ENCODE data around the gene ADGRD1.
A peak's percentile ranks its signal among the peaks of the same experiment; 100 is the strongest.

Gene ADGRD1

GRCh38 chr12:131138638-131139362 is 185.1 kb downstream of the ADGRD1 start:
- DNase-seq: no peak

DNA sequence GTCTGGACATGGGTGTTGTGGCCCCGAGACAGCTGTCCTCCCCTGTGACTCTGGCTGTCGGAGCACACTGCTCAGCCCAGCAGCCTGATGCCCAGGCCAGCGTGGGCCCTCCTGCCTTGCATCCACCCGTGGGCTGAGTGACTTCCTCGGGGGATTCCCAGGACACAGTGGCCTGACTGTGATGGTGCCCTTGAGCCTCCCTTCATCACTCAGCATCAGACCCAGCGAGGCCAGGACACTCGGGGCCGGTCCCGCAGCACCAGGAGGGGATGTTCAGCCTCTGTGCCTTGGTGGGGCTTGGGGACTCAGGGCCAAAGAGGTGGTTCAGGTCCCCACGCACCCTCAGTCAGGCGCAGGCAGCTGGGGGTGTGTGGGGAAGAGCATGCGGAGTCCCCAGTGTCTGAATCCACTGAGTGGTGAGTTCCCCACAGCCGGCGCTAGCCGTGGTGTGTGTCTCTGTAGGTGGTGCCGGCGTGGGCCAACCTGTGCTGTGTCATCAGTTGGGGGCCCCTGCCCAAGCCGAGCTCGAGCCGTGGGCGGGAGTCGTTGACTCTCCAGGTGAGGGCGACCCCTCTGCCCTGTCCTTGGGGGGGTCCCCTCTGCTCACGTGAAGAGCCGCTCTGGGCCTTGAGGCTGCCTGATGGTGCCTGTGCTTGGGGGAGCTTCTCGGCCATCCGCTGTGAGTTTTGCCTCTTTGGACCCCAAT is 185.8 kb downstream of the ADGRD1 start:
- no peak for DNase-seq

- no peak for DNase-seq
Observed at GRCh38 chr12:131140069-131140435, 186.3 kb downstream of the ADGRD1 start.

DNA sequence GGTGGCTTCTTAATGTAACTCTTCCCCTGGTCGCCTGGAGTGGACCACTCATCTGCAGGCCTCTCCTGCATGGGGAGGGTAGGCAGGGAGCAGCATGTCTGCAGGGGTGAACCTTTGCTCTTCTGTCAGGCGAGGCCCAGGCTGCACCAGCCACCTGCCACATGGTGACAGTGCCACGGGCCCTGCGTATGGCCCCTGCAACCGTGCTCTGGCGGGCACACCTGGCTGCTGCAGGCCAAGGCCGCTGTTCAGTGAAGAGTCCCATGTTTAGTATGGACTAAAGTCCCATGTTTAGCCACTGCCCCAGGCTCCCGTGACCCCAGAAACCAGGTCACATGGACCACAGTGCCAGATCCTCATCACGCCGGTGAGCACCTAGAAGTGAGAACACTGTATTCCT is 187.0 kb downstream of the ADGRD1 start:
- DNase-seq: no peak

- no peak for DNase-seq
Observed at GRCh38 chr12:131141514-131141913, 187.8 kb downstream of the ADGRD1 start.

- no peak for DNase-seq
Observed at GRCh38 chr12:131142891-131143657, 189.4 kb downstream of the ADGRD1 start.

- no peak for DNase-seq
Observed at GRCh38 chr12:131146173-131146675, 192.5 kb downstream of the ADGRD1 start.

DNA sequence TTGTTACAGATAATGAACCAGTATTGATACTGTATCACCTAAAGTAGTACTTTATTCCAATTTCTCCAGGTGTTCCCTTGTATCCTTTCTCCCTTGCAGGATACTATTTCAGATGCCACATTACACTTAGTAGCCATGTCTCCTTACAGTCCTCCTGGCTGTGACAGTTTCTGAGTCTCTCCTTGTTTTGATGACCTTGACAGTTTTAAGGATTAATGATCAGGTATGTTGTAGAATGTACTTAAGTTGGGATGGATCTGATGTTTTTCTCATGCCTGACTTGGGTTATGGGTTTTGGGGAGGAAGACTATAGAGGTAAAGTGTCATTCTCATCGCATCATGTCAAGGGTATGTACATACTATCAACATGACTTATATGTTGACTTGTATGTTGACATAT is 193.6 kb downstream of the ADGRD1 start:
- no peak for DNase-seq

GRCh38 chr12:131147894-131148293 is 194.2 kb downstream of the ADGRD1 start:
- no peak for DNase-seq

GRCh38 chr12:131151558-131152345 is 198.0 kb downstream of the ADGRD1 start:
- no peak for DNase-seq

DNA sequence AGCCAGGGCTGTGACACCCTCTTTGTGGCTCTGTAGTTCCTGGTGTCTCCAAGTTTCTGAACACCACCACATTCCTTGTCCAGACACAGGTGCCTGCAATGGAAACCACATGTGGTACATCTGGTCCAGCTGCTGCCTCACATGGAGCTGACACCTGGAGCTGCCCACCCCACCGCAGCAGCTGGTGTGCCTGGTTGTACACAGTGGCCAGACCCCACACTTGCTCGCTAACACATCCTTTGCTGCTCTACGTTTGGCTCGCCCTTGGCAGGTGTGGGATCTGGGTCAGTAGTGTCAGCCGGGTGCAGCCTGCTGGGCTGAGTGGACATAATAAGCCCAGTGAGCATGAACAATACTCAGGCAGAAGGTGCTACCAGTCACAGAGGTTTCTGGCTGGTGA is 198.9 kb downstream of the ADGRD1 start:
- no peak for DNase-seq

DNA sequence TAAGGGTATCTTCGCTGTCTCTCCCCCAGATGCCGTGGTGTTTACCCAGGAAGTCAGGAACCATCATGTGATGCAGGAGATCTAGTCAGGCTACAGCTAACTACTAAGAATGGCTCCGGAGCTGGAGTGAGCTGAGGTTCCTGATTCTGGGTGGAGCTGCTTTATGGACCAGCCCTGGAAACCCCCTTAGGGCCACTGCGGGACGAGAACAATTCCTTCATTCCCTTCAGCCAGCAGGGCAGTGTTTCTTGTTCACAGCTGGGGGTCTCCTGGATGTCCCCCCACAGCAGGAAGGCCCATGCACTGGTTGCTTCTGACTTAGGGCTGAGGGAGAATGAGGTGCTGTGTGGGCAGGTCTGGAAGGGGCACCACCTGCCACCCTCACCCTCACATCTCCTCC is 199.3 kb downstream of the ADGRD1 start:
- no peak for DNase-seq

GRCh38 chr12:131153956-131154355 is 200.2 kb downstream of the ADGRD1 start:
- no peak for DNase-seq

- no peak for DNase-seq
Observed at GRCh38 chr12:131155131-131155530, 201.4 kb downstream of the ADGRD1 start.

DNA sequence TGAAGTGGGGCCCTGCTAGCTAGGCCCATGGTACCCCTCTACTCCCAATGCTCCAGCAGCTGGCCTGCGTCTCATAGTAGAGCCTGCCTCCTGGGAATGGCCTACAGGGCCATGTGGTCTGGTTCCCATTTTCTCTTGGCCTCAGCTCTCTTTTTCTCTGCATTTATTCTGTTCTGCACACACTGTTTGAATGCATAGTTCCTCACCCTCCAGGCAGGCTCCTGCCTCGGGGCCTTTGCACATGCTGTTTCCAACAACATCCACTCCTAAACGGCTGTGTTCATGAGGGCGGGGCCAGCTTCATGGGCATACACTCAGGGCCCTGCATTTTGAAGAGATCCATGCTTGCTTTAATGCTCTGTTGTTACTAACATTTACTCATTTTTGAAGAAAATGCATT is 204.0 kb downstream of the ADGRD1 start:
- DNase-seq: no peak

DNA sequence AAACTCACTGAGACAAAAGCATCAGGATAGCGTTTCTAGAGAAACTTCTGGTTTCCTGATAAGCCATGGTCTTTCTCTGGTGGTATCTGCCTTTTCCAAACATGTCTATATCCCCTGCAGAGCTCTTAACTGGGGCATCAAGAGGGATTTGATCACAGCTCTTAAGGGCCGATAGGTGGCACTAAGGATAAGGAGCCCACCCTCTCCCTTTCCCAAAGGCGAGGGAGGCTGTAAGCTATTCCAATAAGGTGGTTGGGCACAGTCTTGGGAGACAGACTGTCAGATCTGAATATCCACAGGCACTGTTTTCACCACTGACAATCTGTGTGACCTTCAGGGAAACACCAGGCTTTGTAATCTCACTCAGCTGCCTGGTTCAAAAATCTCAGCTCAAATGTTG is 206.0 kb downstream of the ADGRD1 start:
- DNase-seq: no peak

DNA sequence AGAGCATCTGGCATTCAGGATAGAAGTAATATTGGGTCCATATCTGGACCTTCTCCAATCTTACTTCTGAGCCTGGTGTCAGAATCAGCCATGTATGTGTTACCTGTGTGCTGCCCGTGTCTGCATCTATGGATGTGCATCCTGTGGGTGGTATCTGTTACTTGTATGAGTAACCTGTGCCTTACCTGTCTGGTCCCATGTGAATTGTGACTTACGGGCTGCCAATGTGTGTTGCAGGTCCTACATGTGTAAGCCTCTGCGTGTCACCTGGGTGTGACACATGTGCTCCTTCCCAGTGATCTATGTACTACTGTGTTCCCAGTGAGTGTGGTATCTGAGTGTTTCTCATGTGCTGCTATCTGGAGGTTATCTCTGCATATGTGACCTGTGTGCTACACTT is 208.4 kb downstream of the ADGRD1 start:
- DNase-seq: no peak

DNA sequence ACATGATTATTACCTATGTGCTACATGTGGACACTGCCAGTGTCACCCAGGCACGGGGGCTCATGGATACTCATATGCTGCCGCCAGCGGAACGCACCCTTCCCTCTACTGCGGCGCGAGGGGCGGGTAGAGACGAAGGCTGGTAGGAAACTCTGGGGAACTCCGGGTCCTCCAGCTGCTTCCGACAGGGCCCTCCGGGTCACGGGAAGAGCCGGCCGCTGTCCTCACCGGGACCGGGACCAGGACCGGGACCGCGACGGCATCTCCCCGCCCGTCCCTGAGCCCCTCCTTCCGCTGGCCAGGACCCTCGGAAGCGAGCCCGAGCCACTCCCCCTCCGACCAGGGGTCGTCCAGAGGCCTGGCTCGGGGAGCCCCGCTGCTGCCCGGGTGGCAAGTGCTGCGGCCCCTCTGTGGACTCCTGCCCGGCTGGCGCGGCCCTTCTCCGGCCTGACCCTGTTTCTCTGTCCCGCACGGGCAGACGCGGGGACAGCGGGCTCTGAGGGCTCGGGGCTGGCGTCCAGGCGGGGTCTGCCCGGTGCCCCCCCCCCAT is 209.6 kb downstream of the ADGRD1 start:
- no peak for DNase-seq

- no peak for DNase-seq
Observed at GRCh38 chr12:131164096-131164872, 210.6 kb downstream of the ADGRD1 start.

- DNase-seq: no peak
Observed at GRCh38 chr12:131166717-131167116, 213.0 kb downstream of the ADGRD1 start.

GRCh38 chr12:131167334-131167733 is 213.6 kb downstream of the ADGRD1 start:
- DNase-seq: peak; percentile 55
